Prostate gland (tissue), 2 donors: Measurements from ENCODE around the gene LRCH1. TPM values are rescaled to one million over a fixed set of nuclear protein-coding genes. Genes with fewer than 3 reads are reported as not detected.

Source experiments
- DNase-seq: peaks from one replicate; pipeline ENCODE4 v3.0.0-alpha.2; 2019; ENCODE audit warnings: low spot score
- H3K27ac ChIP-seq, 2 donors: fragments of 200-600 bp; sonication (generic); 2 replicates each; pipeline ENCODE4 v1.5.1; 2017 to 2019
- H3K27me3 ChIP-seq: fragments of 200-600 bp; sonication (generic); replicated peaks from 2 replicates; pipeline ENCODE4 v1.5.1; 2019; ENCODE audit not compliant: insufficient read depth
- H3K36me3 ChIP-seq, 2 donors: fragments of 200-600 bp; sonication (generic); 1 replicate in 1 of 2; 2 replicates in 1 of 2; pipeline versions ENCODE4 v1.5.1 to v1.8.1; 2017 to 2019
- H3K4me1 ChIP-seq: fragments of 200-600 bp; sonication (generic); replicated peaks from 2 replicates; pipeline ENCODE4 v1.5.1; 2019
- H3K4me3 ChIP-seq, 2 donors: fragments of 200-600 bp; sonication (generic); 2 replicates each; pipeline ENCODE4 v1.5.1; 2017 to 2019
- H3K9me3 ChIP-seq: fragments of 200-600 bp; sonication (generic); 2 replicates; pipeline ENCODE4 v1.5.1; 2017
- CTCF ChIP-seq, 4 experiments: fragments of 200-600 bp in 2 of 4; fragments of 450-650 bp in 2 of 4; sonication (generic) in 2 of 4; IDR thresholded peaks; 1 replicate in 3 of 4; 2 replicates in 1 of 4; pipeline ENCODE4 v1.5.1; 2016 to 2019; ENCODE audit warnings: antibody characterized with exemption in 4 of 4, mild to moderate bottlenecking in 2 of 4, moderate library complexity in 2 of 4
- POLR2A ChIP-seq: fragments of 450-650 bp; IDR thresholded peaks from one replicate; pipeline ENCODE4 v1.6.1; 2016; ENCODE audit warnings: antibody characterized with exemption, mild to moderate bottlenecking
- POLR2AphosphoS5 ChIP-seq: sonication (generic); formaldehyde crosslinking; IDR thresholded peaks from one replicate; pipeline ENCODE4 v1.6.1; 2017; ENCODE audit warnings: antibody characterized with exemption
- WGBS: methylation state at CpG from one replicate; pipeline ENCODE4 v1.1.5; 2018; 5-methylcytosine and 5-hydroxymethylcytosine counted together
- intact Hi-C: fragments of 100-400 bp; cut with DNase I; formaldehyde crosslinking; loops from one replicate; pipeline ENCODE4 v1.14.2; 2022
- total RNA-seq, 2 donors: library from RNA; depleted of rRNA; stranded (reverse); fragments of >200 nt; gene quantifications; one replicate each; pipeline ENCODE4 v1.1.0, GENCODE V29; 2016

LRCH1 gene
- total RNA-seq, 2 donors from 2014 or later = 14.8 to 17.2 TPM

GRCh38 chr13:46615888-46616531 is 63.0 kb downstream of the LRCH1 start:
- peak overlapping the region; percentile 3 to 13 for H3K4me3 ChIP-seq
- no peaks in the 10 kb centered on the region for H3K9me3 ChIP-seq
- TF ChIP-seq POLR2A (no peak), POLR2AphosphoS5 (no peak), CTCF (IDR thresholded peaks at IDR 0.05) (no peak)
- H3K27me3 ChIP-seq = no peaks in the 10 kb centered on the region
- peak overlapping the region; percentile 68 to 79 for H3K27ac ChIP-seq
- peaks cover 7% of the 10 kb centered on the region for H3K4me1 ChIP-seq
- 10% methylated on average over 8 of the region's 8 CpGs for WGBS
- intact Hi-C loops = no loop called here
- no peak for DNase-seq
- H3K36me3 ChIP-seq = no peaks in the 10 kb centered on the region

GRCh38 chr13:46617229-46617721 is 64.3 kb downstream of the LRCH1 start:
- H3K4me1 ChIP-seq = peaks cover 7% of the 10 kb centered on the region
- intact Hi-C loops = no loop called here
- no peaks in the 10 kb centered on the region for H3K9me3 ChIP-seq
- DNase-seq = no peak
- no peaks in the 10 kb centered on the region for H3K36me3 ChIP-seq
- peak overlapping the region; percentile 28 to 37 for H3K27ac ChIP-seq
- TF ChIP-seq CTCF (IDR thresholded peaks at IDR 0.05) (no peak), POLR2AphosphoS5 (no peak), POLR2A (no peak)
- WGBS = 62% methylated on average over 8 of the region's 8 CpGs
- no peak overlapping the region for H3K4me3 ChIP-seq
- H3K27me3 ChIP-seq = no peaks in the 10 kb centered on the region

- DNase-seq = no peak
- intact Hi-C loops = no loop called here
Observed at GRCh38 chr13:46617885-46618284, 64.9 kb downstream of the LRCH1 start.

GRCh38 chr13:46618694-46619254 is 65.8 kb downstream of the LRCH1 start:
- WGBS = 85% methylated on average over 3 of the region's 3 CpGs
- Histone ChIP-seq H3K9me3 (no peaks in the 10 kb centered on the region), H3K4me3 (no peak overlapping the region), H3K27ac (no peak overlapping the region), H3K27me3 (no peaks in the 10 kb centered on the region), H3K36me3 (no peaks in the 10 kb centered on the region), H3K4me1 (peaks cover 14% of the 10 kb centered on the region)
- DNase-seq = no peak
- TF ChIP-seq POLR2AphosphoS5 (no peak), POLR2A (no peak), CTCF (IDR thresholded peaks at IDR 0.05) (no peak)
- intact Hi-C loops = no loop called here

More at GRCh38 chr13:46617885-46618284, 64.9 kb downstream of the LRCH1 start:
- peaks cover 8% of the 10 kb centered on the region for H3K4me1 ChIP-seq
- no peak overlapping the region for H3K27ac ChIP-seq
- H3K4me3 ChIP-seq = no peak overlapping the region
- WGBS = 97% methylated on average over 5 of the region's 5 CpGs
- TF ChIP-seq POLR2AphosphoS5 = no peak
- TF ChIP-seq POLR2A = no peak
- TF ChIP-seq CTCF (IDR thresholded peaks at IDR 0.05) = no peak
- H3K36me3 ChIP-seq = no peaks in the 10 kb centered on the region
- no peaks in the 10 kb centered on the region for H3K9me3 ChIP-seq
- H3K27me3 ChIP-seq = no peaks in the 10 kb centered on the region

GRCh38 chr13:46620029-46620428 is 67.1 kb downstream of the LRCH1 start:
- DNase-seq = no peak
- Histone ChIP-seq H3K4me1 (peaks cover 13% of the 10 kb centered on the region), H3K27ac (no peak overlapping the region), H3K27me3 (no peaks in the 10 kb centered on the region), H3K36me3 (no peaks in the 10 kb centered on the region), H3K4me3 (no peak overlapping the region), H3K9me3 (no peaks in the 10 kb centered on the region)
- 95% methylated on average over 5 of the region's 5 CpGs for WGBS
- TF ChIP-seq CTCF (IDR thresholded peaks at IDR 0.05) = no peak
- no peak for TF ChIP-seq POLR2A
- TF ChIP-seq POLR2AphosphoS5 = no peak
- intact Hi-C loops = loop anchor here (5.0 kb wide), 1 partner anchor 68 kb away; the partner anchor contains the start of gene LRCH1
